ENCODE measurements around the gene PTPRG.

GRCh38 chr3:62228467-62228866 lies 667.1 kb downstream of the PTPRG start:
- TF ChIP-seq CTCF (conservative IDR thresholded peaks at IDR 0.05; ENCODE audit: low read depth, low read length) = no peak
- TF ChIP-seq EZH2 (IDR thresholded peaks at IDR 0.05; ENCODE audit: borderline replicate concordance, low read depth, low read length, poor library complexity, severe bottlenecking) = no peak
